OCI-LY3 (cell line): Measurements from ENCODE around the gene GABRR2.

Source experiments
- EZH2phosphoT487 ChIP-seq: fragments of 200-600 bp; shearing (Covaris generic); IDR thresholded peaks from 2 replicates; pipeline ENCODE4 v1.6.1; 2018; ENCODE audit warnings: antibody characterized with exemption, mixed run types, low read depth
- TF ChIP-seq, protein P1 (sequence below): fragments of 200-600, 300-600 bp; sonication (generic); IDR thresholded peaks from 2 replicates; pipeline ENCODE4 v1.5.1; 2014; ENCODE audit warnings: antibody characterized with exemption, low read length, low read depth

- TF ChIP-seq, protein P1, sequence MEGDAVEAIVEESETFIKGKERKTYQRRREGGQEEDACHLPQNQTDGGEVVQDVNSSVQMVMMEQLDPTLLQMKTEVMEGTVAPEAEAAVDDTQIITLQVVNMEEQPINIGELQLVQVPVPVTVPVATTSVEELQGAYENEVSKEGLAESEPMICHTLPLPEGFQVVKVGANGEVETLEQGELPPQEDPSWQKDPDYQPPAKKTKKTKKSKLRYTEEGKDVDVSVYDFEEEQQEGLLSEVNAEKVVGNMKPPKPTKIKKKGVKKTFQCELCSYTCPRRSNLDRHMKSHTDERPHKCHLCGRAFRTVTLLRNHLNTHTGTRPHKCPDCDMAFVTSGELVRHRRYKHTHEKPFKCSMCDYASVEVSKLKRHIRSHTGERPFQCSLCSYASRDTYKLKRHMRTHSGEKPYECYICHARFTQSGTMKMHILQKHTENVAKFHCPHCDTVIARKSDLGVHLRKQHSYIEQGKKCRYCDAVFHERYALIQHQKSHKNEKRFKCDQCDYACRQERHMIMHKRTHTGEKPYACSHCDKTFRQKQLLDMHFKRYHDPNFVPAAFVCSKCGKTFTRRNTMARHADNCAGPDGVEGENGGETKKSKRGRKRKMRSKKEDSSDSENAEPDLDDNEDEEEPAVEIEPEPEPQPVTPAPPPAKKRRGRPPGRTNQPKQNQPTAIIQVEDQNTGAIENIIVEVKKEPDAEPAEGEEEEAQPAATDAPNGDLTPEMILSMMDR = no peak
- TF ChIP-seq EZH2phosphoT487 = no peak
These were observed 59.7 kb downstream of the GABRR2 start for GRCh38 chr6:89255417-89255816.
